ENCODE measurements around the gene SH3D19. TPM values are rescaled to one million over a fixed set of nuclear protein-coding genes. Genes with fewer than 3 reads are reported as not detected.

The SH3D19 gene
- total RNA-seq, 1 donor from 2014 or later = 4.9 TPM

- Mint-ChIP-seq H3K9me3 (ENCODE audit: unreplicated experiment) (no peaks in the 10 kb centered on the region), H3K27ac (ENCODE audit: unreplicated experiment) (no peak overlapping the region), H3K4me3 (ENCODE audit: unreplicated experiment) (no peak overlapping the region), H3K27me3 (ENCODE audit: unreplicated experiment) (no peaks in the 10 kb centered on the region), H3K36me3 (ENCODE audit: unreplicated experiment) (no peaks in the 10 kb centered on the region), H3K4me1 (ENCODE audit: low read depth, unreplicated experiment) (no peaks in the 10 kb centered on the region)
- no peak for DNase-seq
- no peak for TF ChIP-seq CTCF (IDR thresholded peaks at IDR 0.05; ENCODE audit: partially characterized antibody, unreplicated experiment)
Observed at GRCh38 chr4:151150821-151151580, 174.4 kb downstream of the SH3D19 start.

- no peak overlapping the region for H3K4me3 Mint-ChIP-seq (ENCODE audit: unreplicated experiment)
- H3K27me3 Mint-ChIP-seq (ENCODE audit: unreplicated experiment) = no peaks in the 10 kb centered on the region
- TF ChIP-seq CTCF (IDR thresholded peaks at IDR 0.05; ENCODE audit: partially characterized antibody, unreplicated experiment) = no peak
- no peak for DNase-seq
- no peaks in the 10 kb centered on the region for H3K9me3 Mint-ChIP-seq (ENCODE audit: unreplicated experiment)
- peaks cover 3% of the 10 kb centered on the region for H3K4me1 Mint-ChIP-seq (ENCODE audit: low read depth, unreplicated experiment)
- H3K36me3 Mint-ChIP-seq (ENCODE audit: unreplicated experiment) = no peaks in the 10 kb centered on the region
- no peak overlapping the region for H3K27ac Mint-ChIP-seq (ENCODE audit: unreplicated experiment)
Observed at GRCh38 chr4:151148261-151148660, 177.1 kb downstream of the SH3D19 start.

GRCh38 chr4:151147000-151147399, 178.4 kb downstream of the SH3D19 start:
- H3K36me3 Mint-ChIP-seq (ENCODE audit: unreplicated experiment) = no peaks in the 10 kb centered on the region
- DNase-seq = no peak

GRCh38 chr4:151144329-151145072, 180.9 kb downstream of the SH3D19 start:
- H3K9me3 Mint-ChIP-seq (ENCODE audit: unreplicated experiment) = no peaks in the 10 kb centered on the region
- no peak overlapping the region for H3K27ac Mint-ChIP-seq (ENCODE audit: unreplicated experiment)
- H3K4me1 Mint-ChIP-seq (ENCODE audit: low read depth, unreplicated experiment) = peaks cover 3% of the 10 kb centered on the region
- no peak for TF ChIP-seq CTCF (IDR thresholded peaks at IDR 0.05; ENCODE audit: partially characterized antibody, unreplicated experiment)
- H3K27me3 Mint-ChIP-seq (ENCODE audit: unreplicated experiment) = peaks cover 2% of the 10 kb centered on the region
- no peaks in the 10 kb centered on the region for H3K36me3 Mint-ChIP-seq (ENCODE audit: unreplicated experiment)
- DNase-seq = no peak
- no peak overlapping the region for H3K4me3 Mint-ChIP-seq (ENCODE audit: unreplicated experiment)

More at GRCh38 chr4:151147000-151147399, 178.4 kb downstream of the SH3D19 start:
- TF ChIP-seq CTCF (IDR thresholded peaks at IDR 0.05; ENCODE audit: partially characterized antibody, unreplicated experiment) = no peak
- peaks cover 3% of the 10 kb centered on the region for H3K4me1 Mint-ChIP-seq (ENCODE audit: low read depth, unreplicated experiment)
- H3K27me3 Mint-ChIP-seq (ENCODE audit: unreplicated experiment) = no peaks in the 10 kb centered on the region
- no peak overlapping the region for H3K27ac Mint-ChIP-seq (ENCODE audit: unreplicated experiment)
- H3K4me3 Mint-ChIP-seq (ENCODE audit: unreplicated experiment) = no peak overlapping the region
- H3K9me3 Mint-ChIP-seq (ENCODE audit: unreplicated experiment) = no peaks in the 10 kb centered on the region

- H3K4me3 Mint-ChIP-seq (ENCODE audit: unreplicated experiment) = no peak overlapping the region
- H3K27ac Mint-ChIP-seq (ENCODE audit: unreplicated experiment) = no peak overlapping the region
- no peaks in the 10 kb centered on the region for H3K36me3 Mint-ChIP-seq (ENCODE audit: unreplicated experiment)
- no peak for TF ChIP-seq CTCF (IDR thresholded peaks at IDR 0.05; ENCODE audit: partially characterized antibody, unreplicated experiment)
- H3K4me1 Mint-ChIP-seq (ENCODE audit: low read depth, unreplicated experiment) = peaks cover 3% of the 10 kb centered on the region
- H3K27me3 Mint-ChIP-seq (ENCODE audit: unreplicated experiment) = peaks cover 2% of the 10 kb centered on the region
- DNase-seq = no peak
- no peaks in the 10 kb centered on the region for H3K9me3 Mint-ChIP-seq (ENCODE audit: unreplicated experiment)
Observed at GRCh38 chr4:151143811-151144210, 181.6 kb downstream of the SH3D19 start.

All from glutamatergic neuron (in vitro differentiated cells).